ENCODE results near the gene COL25A1. TPM values are rescaled to one million over a fixed set of nuclear protein-coding genes. Genes with fewer than 3 reads are reported as not detected.

The COL25A1 gene
- total RNA-seq, 1 experiment from 2014 or later: not detected

DNA sequence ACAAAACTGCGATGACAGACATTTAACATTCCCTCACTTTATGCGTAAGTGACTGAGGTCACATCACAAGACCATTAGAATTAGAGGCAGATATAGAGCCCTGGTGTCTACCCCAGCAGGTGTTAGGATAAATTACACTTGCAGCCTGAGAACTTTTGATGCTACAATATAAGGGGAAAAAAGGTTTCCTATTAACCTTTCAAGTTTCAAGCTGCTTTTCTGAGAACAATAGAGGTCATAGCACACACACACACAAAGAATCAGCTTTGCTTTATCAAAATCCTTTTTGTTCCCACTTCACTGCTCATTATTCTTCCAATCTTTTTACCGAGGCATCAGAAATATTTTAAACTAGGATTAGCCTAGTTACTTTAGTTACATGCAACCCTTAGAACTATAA, 119.8 kb downstream of the COL25A1 start:
- no peak overlapping the region for H3K27ac ChIP-seq (ENCODE audit: low read length)
- ATAC-seq (no peak), DNase-seq (ENCODE audit: low read depth, low spot score) (no peak)
- H3K4me1 ChIP-seq (ENCODE audit: control insufficient read depth, insufficient read depth, low read length): no peaks in the 10 kb centered on the region
- ChIA-PET POLR2A (no interaction called here), CTCF (no interaction called here)
- in situ Hi-C loops (cut with HindIII; ENCODE audit: low pct_unique_long_range_greater_than_20kb, low sequenced_read_pairs) (no loop called here), intact Hi-C loops (cut with micrococcal nuclease; ENCODE audit: unreplicated experiment) (no loop called here)
- TF ChIP-seq, protein P1, sequence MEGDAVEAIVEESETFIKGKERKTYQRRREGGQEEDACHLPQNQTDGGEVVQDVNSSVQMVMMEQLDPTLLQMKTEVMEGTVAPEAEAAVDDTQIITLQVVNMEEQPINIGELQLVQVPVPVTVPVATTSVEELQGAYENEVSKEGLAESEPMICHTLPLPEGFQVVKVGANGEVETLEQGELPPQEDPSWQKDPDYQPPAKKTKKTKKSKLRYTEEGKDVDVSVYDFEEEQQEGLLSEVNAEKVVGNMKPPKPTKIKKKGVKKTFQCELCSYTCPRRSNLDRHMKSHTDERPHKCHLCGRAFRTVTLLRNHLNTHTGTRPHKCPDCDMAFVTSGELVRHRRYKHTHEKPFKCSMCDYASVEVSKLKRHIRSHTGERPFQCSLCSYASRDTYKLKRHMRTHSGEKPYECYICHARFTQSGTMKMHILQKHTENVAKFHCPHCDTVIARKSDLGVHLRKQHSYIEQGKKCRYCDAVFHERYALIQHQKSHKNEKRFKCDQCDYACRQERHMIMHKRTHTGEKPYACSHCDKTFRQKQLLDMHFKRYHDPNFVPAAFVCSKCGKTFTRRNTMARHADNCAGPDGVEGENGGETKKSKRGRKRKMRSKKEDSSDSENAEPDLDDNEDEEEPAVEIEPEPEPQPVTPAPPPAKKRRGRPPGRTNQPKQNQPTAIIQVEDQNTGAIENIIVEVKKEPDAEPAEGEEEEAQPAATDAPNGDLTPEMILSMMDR (IDR thresholded peaks at IDR 0.05): no peak
- TF ChIP-seq POLR2AphosphoS5 (IDR thresholded peaks at IDR 0.05; ENCODE audit: low read depth, low read length) (no peak), TCF7L2 (IDR thresholded peaks at IDR 0.05; ENCODE audit: low read depth, low read length) (no peak), SIN3A (IDR thresholded peaks at IDR 0.05; ENCODE audit: borderline replicate concordance, insufficient read depth, low read depth, low read length) (no peak)
- TF ChIP-seq, protein P2, sequence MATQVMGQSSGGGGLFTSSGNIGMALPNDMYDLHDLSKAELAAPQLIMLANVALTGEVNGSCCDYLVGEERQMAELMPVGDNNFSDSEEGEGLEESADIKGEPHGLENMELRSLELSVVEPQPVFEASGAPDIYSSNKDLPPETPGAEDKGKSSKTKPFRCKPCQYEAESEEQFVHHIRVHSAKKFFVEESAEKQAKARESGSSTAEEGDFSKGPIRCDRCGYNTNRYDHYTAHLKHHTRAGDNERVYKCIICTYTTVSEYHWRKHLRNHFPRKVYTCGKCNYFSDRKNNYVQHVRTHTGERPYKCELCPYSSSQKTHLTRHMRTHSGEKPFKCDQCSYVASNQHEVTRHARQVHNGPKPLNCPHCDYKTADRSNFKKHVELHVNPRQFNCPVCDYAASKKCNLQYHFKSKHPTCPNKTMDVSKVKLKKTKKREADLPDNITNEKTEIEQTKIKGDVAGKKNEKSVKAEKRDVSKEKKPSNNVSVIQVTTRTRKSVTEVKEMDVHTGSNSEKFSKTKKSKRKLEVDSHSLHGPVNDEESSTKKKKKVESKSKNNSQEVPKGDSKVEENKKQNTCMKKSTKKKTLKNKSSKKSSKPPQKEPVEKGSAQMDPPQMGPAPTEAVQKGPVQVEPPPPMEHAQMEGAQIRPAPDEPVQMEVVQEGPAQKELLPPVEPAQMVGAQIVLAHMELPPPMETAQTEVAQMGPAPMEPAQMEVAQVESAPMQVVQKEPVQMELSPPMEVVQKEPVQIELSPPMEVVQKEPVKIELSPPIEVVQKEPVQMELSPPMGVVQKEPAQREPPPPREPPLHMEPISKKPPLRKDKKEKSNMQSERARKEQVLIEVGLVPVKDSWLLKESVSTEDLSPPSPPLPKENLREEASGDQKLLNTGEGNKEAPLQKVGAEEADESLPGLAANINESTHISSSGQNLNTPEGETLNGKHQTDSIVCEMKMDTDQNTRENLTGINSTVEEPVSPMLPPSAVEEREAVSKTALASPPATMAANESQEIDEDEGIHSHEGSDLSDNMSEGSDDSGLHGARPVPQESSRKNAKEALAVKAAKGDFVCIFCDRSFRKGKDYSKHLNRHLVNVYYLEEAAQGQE (IDR thresholded peaks at IDR 0.05; ENCODE audit: insufficient read depth in 1 of 2, low read depth in 2 of 2, low read length in 1 of 2): no peak
- H3K36me3 ChIP-seq (ENCODE audit: control insufficient read depth, insufficient read depth, low read length): no peaks in the 10 kb centered on the region
- no peaks in the 10 kb centered on the region for H3K9me3 ChIP-seq (ENCODE audit: control insufficient read depth, insufficient read depth, low read depth, low read length)
- BruUV-seq (replicated peaks): no TSS peak
- H3K4me3 ChIP-seq (ENCODE audit: low read depth in 2 of 2, low read length in 2 of 2): no peak overlapping the region
- H3K27me3 ChIP-seq (ENCODE audit: control insufficient read depth, insufficient read depth, low read length): no peaks in the 10 kb centered on the region

DNA sequence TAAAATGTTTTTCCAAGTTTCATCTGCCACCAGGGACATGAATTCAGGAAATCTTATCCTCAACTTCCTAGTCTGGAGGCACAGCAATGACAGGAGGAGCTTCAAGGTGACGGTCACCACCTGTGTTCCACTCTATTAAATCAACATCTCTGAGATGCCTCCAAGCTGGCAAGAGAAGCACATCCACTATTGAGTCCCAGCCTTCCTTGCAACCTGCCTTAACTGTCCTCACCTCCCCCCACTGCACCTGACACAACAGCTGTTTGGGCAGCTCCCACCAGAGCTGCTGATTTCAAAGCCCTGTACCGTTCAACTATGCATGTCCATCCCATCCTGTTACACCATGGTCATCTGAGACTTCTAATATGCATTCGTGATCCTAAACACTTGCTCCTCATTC, 123.4 kb downstream of the COL25A1 start:
- ChIA-PET CTCF (no interaction called here), POLR2A (no interaction called here)
- no peaks in the 10 kb centered on the region for H3K27me3 ChIP-seq (ENCODE audit: control insufficient read depth, insufficient read depth, low read length)
- TF ChIP-seq, protein P2 (IDR thresholded peaks at IDR 0.05; ENCODE audit: insufficient read depth in 1 of 2, low read depth in 2 of 2, low read length in 1 of 2): no peak
- TF ChIP-seq POLR2AphosphoS5 (IDR thresholded peaks at IDR 0.05; ENCODE audit: low read depth, low read length) (no peak), TCF7L2 (IDR thresholded peaks at IDR 0.05; ENCODE audit: low read depth, low read length) (no peak), SIN3A (IDR thresholded peaks at IDR 0.05; ENCODE audit: borderline replicate concordance, insufficient read depth, low read depth, low read length) (no peak)
- TF ChIP-seq, protein P1 (IDR thresholded peaks at IDR 0.05): no peak
- no peaks in the 10 kb centered on the region for H3K4me1 ChIP-seq (ENCODE audit: control insufficient read depth, insufficient read depth, low read length)
- no peaks in the 10 kb centered on the region for H3K9me3 ChIP-seq (ENCODE audit: control insufficient read depth, insufficient read depth, low read depth, low read length)
- H3K36me3 ChIP-seq (ENCODE audit: control insufficient read depth, insufficient read depth, low read length): no peaks in the 10 kb centered on the region
- H3K4me3 ChIP-seq (ENCODE audit: low read depth in 2 of 2, low read length in 2 of 2): no peak overlapping the region
- no peak for ATAC-seq
- no peak for DNase-seq (ENCODE audit: low read depth, low spot score)
- intact Hi-C loops (cut with micrococcal nuclease; ENCODE audit: unreplicated experiment) (no loop called here), in situ Hi-C loops (cut with HindIII; ENCODE audit: low pct_unique_long_range_greater_than_20kb, low sequenced_read_pairs) (no loop called here)
- no TSS peak for BruUV-seq (replicated peaks)
- no peak overlapping the region for H3K27ac ChIP-seq (ENCODE audit: low read length)

Measured in Panc1 (cell line).